Islet of Langerhans (tissue), 1 donor: ENCODE measurements around the gene EXOC4.
A peak's percentile ranks its signal among the peaks of the same experiment; 100 is the strongest.
"Not testable (repeated sequence)": the region's sequence is repeated elsewhere in the genome, so short reads cannot be mapped to it uniquely, and the experiment has no call there.

ENCODE experiments used
- FAIRE-seq: peaks from one replicate; lab custom pipeline; 2011; peaks lifted over from hg19 to GRCh38; lab: Jason Lieb, UNC

EXOC4 gene

GRCh38 chr7:133275446-133276095 is 22.7 kb downstream of the EXOC4 start:
- no peak for FAIRE-seq

- FAIRE-seq: not testable (repeated sequence)
Observed at GRCh38 chr7:133278975-133279374, 26.1 kb downstream of the EXOC4 start.

GRCh38 chr7:133282094-133282493 is 29.2 kb downstream of the EXOC4 start:
- FAIRE-seq: no peak

GRCh38 chr7:133284092-133284491 is 31.2 kb downstream of the EXOC4 start:
- no peak for FAIRE-seq

- FAIRE-seq: no peak
Observed at GRCh38 chr7:133288970-133289369, 36.1 kb downstream of the EXOC4 start.

GRCh38 chr7:133290041-133290440 is 37.2 kb downstream of the EXOC4 start:
- FAIRE-seq: no peak

GRCh38 chr7:133290676-133291333 is 37.9 kb downstream of the EXOC4 start:
- FAIRE-seq: no peak

- peak; percentile 55 for FAIRE-seq
Observed at GRCh38 chr7:133292631-133293030, 39.8 kb downstream of the EXOC4 start.

GRCh38 chr7:133293384-133294160 is 40.7 kb downstream of the EXOC4 start:
- peak; percentile 76 for FAIRE-seq

- no peak for FAIRE-seq
Observed at GRCh38 chr7:133294234-133294633, 41.4 kb downstream of the EXOC4 start.

GRCh38 chr7:133295484-133295883 is 42.6 kb downstream of the EXOC4 start:
- FAIRE-seq: no peak

- no peak for FAIRE-seq
Observed at GRCh38 chr7:133297093-133297492, 44.2 kb downstream of the EXOC4 start.

- no peak for FAIRE-seq
Observed at GRCh38 chr7:133298080-133298479, 45.2 kb downstream of the EXOC4 start.

GRCh38 chr7:133299676-133300075 is 46.8 kb downstream of the EXOC4 start:
- peak; percentile 45 for FAIRE-seq

GRCh38 chr7:133300088-133300487 is 47.2 kb downstream of the EXOC4 start:
- no peak for FAIRE-seq

- FAIRE-seq: no peak
Observed at GRCh38 chr7:133300811-133301210, 47.9 kb downstream of the EXOC4 start.

GRCh38 chr7:133301444-133301843 is 48.6 kb downstream of the EXOC4 start:
- FAIRE-seq: peak; percentile 33

GRCh38 chr7:133303372-133303771 is 50.5 kb downstream of the EXOC4 start:
- no peak for FAIRE-seq

GRCh38 chr7:133303931-133304330 is 51.1 kb downstream of the EXOC4 start:
- FAIRE-seq: no peak

GRCh38 chr7:133309333-133309732 is 56.5 kb downstream of the EXOC4 start:
- FAIRE-seq: no peak

- no peak for FAIRE-seq
Observed at GRCh38 chr7:133310232-133310862, 57.5 kb downstream of the EXOC4 start.

GRCh38 chr7:133313575-133313974 is 60.7 kb downstream of the EXOC4 start:
- FAIRE-seq: no peak

- FAIRE-seq: no peak
Observed at GRCh38 chr7:133314084-133314483, 61.2 kb downstream of the EXOC4 start.
